Transverse colon (tissue), 4 donors: Measurements from ENCODE around the gene HASPIN.

Source experiments
- CTCF ChIP-seq, 5 experiments: fragments of 200-600 bp in 3 of 5; fragments of 450-650 bp in 2 of 5; sonication (generic) in 3 of 5; IDR thresholded peaks; 1 replicate in 2 of 5; 2 replicates in 3 of 5; pipeline ENCODE4 v1.5.1; 2016 to 2017; ENCODE audit warnings: antibody characterized with exemption in 5 of 5, inconsistent platforms in 3 of 5, mild to moderate bottlenecking in 2 of 5, moderate library complexity in 1 of 5
- EP300 ChIP-seq: sonication (generic); formaldehyde crosslinking; IDR thresholded peaks from one replicate; pipeline ENCODE4 v1.6.1; 2017; ENCODE audit warnings: antibody characterized with exemption, low read depth
- POLR2A ChIP-seq: fragments of 450-650 bp; IDR thresholded peaks from one replicate; pipeline ENCODE4 v1.6.1; 2016; ENCODE audit warnings: antibody characterized with exemption, mild to moderate bottlenecking, moderate library complexity
- POLR2AphosphoS5 ChIP-seq, 3 donors: sonication (generic); formaldehyde crosslinking; IDR thresholded peaks; one replicate each; pipeline ENCODE4 v1.6.1; 2016; ENCODE audit warnings: antibody characterized with exemption in 3 of 3

- TF ChIP-seq CTCF (IDR thresholded peaks at IDR 0.05), result no peak
- TF ChIP-seq POLR2A, result no peak
- no peak for TF ChIP-seq EP300
- TF ChIP-seq POLR2AphosphoS5 (IDR thresholded peaks at IDR 0.05), result no peak
These were observed 7.3 kb downstream of the HASPIN start for GRCh38 chr17:3730881-3731429.
